Activated T-cell treated with anti-CD3 and anti-CD28 coated beads for 48 hours (primary cell): ENCODE results near the gene SULT1A2.
"Not testable (repeated sequence)": the region's sequence is repeated elsewhere in the genome, so short reads cannot be mapped to it uniquely, and the experiment has no call there.

Experiments used
- DNase-seq: peaks from one replicate; pipeline ENCODE4 v3.0.0-alpha.2; 2020; ENCODE audit warnings: low read depth

Gene SULT1A2

GRCh38 chr16:28596840-28597691 lies at the start of gene SULT1A2:
SULT1A2 (minus strand) TSS chr16:28597050; CDS start chr16:28595930, 1,120 bp downstream.
- DNase-seq: no peak

DNA sequence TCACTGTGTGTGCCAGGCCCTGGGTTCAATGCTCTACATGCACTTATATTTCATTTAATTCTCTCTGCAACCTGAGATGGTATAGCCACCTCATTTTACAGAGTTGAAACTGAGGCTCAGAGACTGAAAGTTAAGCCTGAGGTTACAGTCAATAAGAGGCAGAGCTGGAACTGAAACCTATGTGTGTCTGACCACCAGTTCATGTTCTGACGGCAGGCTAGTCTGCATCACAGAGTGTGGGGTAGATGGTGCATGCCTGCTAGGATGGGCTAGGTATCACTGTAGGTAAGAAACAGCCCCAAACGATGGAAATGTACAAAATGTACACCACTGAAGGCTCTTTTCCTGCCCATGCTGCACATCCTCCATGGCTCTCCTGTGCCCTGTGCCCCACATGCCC lies 43.1 kb upstream of the SULT1A2 start:
- not testable (repeated sequence) for DNase-seq

DNA sequence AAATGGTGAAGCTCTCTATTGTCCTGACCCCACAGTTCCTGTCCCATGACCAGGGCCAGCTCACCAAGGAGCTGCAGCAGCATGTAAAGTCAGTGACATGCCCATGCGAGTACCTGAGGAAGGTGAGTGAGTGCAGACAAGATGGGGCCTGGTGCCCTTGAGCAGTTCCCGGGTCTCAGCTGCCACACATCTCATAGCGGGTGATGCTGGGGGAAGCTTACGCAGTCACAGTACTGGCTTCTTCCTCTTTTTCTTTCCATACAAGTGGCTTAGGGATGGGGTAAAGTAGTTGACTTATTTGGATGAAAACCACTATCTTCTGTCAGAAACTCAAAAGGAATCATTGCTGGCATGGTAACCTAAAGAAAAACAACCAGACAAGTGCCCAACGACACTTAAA lies 41.5 kb upstream of the SULT1A2 start:
- not testable (repeated sequence) for DNase-seq

- DNase-seq: not testable (repeated sequence)
Observed at GRCh38 chr16:28637765-28638164, 40.9 kb upstream of the SULT1A2 start, which contains the start of gene NPIPB8. NPIPB8 (plus strand) TSS chr16:28638065; CDS start chr16:28638361, 296 bp downstream.

GRCh38 chr16:28636093-28636823 lies 39.4 kb upstream of the SULT1A2 start:
- DNase-seq: not testable (repeated sequence)

DNA sequence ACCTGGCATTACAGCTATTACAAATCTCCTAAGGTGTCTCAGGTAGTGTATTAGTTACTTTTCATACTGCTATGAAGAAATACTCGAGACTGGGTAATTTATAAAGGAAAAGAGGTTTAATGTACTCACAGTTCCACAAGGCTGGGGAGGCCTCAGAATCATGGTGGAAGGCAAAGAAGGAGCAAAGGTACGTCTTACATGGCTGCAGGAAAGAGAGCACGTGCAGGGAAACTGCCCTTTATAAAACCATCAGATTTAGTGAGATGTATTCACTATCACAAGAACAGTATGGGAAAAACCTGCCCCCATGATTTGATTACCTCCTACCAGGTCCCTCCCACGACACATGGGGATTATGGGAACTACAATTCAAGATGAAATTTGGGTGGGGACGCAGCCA lies 34.1 kb upstream of the SULT1A2 start:
- DNase-seq: not testable (repeated sequence)

- peak; percentile 69 for DNase-seq
Observed at GRCh38 chr16:28623172-28623711, 26.4 kb upstream of the SULT1A2 start.

- not testable (repeated sequence) for DNase-seq
Observed at GRCh38 chr16:28622532-28623171, 25.8 kb upstream of the SULT1A2 start.

GRCh38 chr16:28621481-28622155 lies 24.8 kb upstream of the SULT1A2 start:
- DNase-seq: no peak

- DNase-seq: not testable (repeated sequence)
Observed at GRCh38 chr16:28620316-28620715, 23.5 kb upstream of the SULT1A2 start.

DNA sequence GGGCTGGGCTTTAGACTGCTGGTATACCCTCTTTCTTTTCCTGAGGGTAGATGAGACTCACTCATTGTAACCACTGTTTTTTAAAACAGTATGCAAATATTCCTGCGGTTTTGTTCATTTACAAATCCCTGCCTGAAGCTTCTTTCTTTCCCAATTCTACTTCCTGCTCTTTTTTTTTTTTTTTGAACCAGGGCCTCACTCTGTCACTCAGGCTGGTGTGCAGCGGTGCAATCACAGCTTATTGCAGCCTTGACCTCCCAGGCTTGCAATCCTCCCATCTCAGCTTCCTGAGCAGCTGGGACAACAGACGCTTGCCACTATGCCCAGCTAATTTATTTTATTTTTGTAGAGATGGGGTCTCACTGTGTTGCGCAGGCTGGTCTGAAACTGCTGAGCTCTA lies 21.0 kb upstream of the SULT1A2 start:
- DNase-seq: no peak

GRCh38 chr16:28616636-28617035 lies 19.8 kb upstream of the SULT1A2 start:
- no peak for DNase-seq

DNA sequence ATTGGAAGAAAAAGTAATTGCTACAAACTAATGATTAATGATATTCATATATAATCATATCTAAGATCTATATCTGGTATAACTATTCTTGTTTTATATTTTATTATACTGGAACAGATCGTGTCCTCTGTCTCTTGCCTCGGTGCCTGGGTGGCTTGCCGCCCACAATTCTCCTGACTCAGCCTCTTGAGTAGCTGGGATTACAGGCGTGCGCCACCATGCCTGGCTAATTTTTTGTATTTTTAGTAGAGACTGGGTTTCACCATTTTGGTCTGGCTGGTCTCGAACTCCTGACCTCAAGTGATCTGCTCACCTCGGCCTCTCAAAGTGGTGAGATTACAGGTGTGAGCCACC lies 19.4 kb upstream of the SULT1A2 start:
- not testable (repeated sequence) for DNase-seq

DNA sequence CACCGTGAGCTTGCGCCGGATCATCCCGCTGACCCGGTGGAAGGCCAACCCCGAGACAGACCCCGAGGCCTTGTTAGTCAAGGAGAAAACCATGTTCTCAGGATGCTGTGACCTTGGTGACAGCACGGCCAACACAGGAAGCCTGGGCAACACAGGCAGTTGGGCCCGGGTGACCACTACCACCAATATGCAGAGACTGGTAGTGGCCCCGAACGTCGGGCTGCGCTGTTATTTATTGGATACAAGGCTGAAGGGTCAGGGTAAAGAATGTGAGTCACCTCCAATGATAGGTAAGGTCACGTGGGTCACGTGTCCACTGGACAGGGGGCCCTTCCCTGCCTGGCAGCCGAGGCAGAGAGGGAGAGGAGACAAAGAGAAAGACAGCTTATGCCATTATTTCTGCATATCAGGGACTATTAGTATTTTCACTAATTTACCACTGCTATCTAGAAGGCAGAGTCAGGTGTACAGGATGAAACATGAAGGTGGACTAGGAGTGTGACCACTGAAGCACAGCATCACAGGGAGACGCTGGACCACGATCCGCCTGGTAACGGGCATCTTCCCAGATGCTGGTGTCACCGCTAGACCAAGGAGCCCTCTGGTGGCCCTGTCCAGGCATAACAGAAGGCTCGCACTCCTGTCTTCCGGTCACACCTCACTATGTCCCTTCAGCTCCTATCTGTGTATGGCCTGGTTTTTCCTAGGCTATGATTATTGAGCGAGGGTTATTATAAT lies 18.8 kb upstream of the SULT1A2 start:
- peak; percentile 12 for DNase-seq

GRCh38 chr16:28614561-28614960 lies 17.7 kb upstream of the SULT1A2 start:
- not testable (repeated sequence) for DNase-seq

GRCh38 chr16:28613912-28614311 lies 17.1 kb upstream of the SULT1A2 start:
- not testable (repeated sequence) for DNase-seq

DNA sequence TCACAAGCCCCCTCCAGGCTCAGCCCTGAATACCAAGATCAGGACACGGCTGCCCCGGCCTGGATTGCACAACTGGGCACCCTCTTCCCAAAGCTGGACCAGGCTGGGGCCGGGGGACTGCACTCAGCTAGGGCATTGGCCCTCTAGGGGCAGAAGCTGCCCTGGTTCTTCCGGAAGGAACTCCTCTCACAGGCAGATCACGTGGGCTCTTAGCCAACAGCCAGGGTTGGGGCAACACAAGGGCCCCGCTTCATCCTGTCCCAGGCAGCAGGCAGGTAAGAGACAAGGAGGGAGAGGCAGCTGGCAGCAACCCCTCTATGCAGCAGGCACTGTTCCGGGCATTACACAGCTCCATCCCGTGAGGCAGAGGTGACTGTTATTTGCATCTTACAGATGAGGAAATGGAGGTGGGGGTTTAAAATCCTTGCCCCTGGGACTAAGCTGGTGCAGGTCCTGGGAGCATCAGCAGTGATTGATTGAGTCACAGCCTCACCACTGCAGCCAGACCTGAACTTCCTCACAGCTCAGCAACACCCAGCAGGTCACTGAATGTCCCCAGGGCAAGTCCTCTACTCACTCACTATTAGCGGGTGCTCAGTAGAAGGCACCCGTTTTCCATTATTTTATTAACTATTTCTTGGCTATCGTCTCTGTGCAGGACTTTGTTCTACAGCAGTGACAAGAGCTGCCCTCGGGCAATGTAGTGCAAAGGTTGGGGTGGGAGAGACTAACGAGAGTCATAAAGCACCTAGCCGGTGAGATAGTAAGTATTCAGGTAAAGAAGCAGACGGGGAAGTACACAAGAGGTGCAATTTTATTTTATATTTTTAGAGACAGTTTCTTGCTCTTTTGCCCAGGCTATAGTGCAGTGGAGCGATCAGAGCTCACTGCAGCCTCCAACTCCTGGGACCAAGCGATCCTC lies 15.8 kb upstream of the SULT1A2 start:
- not testable (repeated sequence) for DNase-seq

DNA sequence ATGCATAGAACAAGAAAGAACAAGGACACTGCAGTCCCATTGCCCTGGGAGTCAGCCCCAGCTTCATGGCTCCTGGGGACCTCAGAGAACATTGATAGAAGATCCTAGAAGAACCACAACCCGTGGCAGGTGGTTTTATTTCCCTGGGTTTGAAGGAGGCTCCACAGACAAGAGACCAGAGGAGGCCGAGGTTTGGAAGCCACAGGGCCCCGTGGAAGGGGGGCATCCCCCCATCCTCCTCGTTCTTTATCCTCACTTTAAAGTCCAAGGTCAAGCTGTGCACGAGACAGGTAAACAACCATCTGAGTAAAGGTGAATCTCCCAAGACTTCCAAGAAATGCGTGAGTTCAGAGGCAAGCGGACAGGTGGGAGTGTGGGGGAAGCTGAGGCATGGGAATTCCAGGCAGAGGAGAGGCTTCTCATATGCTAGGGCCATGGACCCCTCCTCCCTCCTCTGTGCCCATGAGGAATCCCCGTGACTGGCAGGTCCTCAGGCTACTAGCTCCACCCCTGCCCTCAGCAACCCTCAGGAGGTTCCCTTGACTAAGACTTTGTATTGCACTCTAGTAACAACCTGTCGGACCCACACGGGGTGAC lies 13.8 kb upstream of the SULT1A2 start:
- no peak for DNase-seq
